ENCODE measurements around the gene LZTS2.
A peak's percentile ranks its signal among the peaks of the same experiment; 100 is the strongest.

Gene LZTS2

GRCh38 chr10:101002456-101002855, 2.8 kb downstream of the LZTS2 start:
- DNase-seq (ENCODE audit: low spot score) = no peak
- H3K4me3 ChIP-seq = peak overlapping the region; percentile 85
- TF ChIP-seq, protein P1, sequence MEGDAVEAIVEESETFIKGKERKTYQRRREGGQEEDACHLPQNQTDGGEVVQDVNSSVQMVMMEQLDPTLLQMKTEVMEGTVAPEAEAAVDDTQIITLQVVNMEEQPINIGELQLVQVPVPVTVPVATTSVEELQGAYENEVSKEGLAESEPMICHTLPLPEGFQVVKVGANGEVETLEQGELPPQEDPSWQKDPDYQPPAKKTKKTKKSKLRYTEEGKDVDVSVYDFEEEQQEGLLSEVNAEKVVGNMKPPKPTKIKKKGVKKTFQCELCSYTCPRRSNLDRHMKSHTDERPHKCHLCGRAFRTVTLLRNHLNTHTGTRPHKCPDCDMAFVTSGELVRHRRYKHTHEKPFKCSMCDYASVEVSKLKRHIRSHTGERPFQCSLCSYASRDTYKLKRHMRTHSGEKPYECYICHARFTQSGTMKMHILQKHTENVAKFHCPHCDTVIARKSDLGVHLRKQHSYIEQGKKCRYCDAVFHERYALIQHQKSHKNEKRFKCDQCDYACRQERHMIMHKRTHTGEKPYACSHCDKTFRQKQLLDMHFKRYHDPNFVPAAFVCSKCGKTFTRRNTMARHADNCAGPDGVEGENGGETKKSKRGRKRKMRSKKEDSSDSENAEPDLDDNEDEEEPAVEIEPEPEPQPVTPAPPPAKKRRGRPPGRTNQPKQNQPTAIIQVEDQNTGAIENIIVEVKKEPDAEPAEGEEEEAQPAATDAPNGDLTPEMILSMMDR (IDR thresholded peaks at IDR 0.05) = no peak
- peak overlapping the region; percentile 99 to 100 for H3K27ac ChIP-seq

DNA sequence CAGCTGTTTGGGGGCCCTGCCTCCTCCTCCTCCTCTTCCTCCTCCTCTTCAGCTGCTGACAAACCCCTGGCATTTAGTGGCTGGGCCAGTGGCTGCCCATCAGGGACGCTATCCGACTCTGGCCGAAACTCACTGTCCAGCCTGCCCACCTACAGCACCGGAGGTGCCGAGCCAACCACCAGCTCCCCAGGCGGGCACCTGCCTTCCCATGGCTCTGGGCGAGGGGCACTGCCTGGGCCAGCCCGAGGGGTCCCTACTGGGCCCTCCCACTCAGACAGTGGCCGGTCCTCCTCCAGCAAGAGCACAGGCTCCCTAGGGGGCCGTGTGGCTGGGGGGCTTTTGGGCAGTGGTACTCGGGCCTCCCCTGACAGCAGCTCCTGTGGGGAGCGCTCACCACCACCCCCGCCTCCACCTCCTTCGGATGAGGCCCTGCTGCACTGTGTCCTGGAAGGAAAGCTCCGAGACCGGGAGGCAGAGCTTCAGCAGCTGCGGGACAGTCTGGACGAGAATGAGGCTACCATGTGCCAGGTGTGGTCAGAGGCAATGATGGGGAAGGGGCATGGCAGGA, 4.1 kb downstream of the LZTS2 start:
- peak overlapping the region in 1 of 2 donors; percentile 5 for H3K27ac ChIP-seq
- DNase-seq (ENCODE audit: low spot score) = no peak

GRCh38 chr10:101005361-101005760, 5.8 kb downstream of the LZTS2 start:
- TF ChIP-seq, protein P1 (IDR thresholded peaks at IDR 0.05) = no peak
- Histone ChIP-seq H3K4me3 (no peak overlapping the region), H3K27ac (no peak overlapping the region)
- no peak for DNase-seq (ENCODE audit: low spot score)

More for the DNA sequence above, 4.1 kb downstream of the LZTS2 start:
- H3K4me3 ChIP-seq = no peak overlapping the region
- TF ChIP-seq, protein P1 (IDR thresholded peaks at IDR 0.05) = no peak

GRCh38 chr10:101005869-101006567, 6.4 kb downstream of the LZTS2 start:
- no peak for DNase-seq (ENCODE audit: low spot score)
- TF ChIP-seq, protein P1 (IDR thresholded peaks at IDR 0.05) = no peak
- H3K27ac ChIP-seq = peak overlapping the region in 1 of 2 donors; percentile 43
- H3K4me3 ChIP-seq = no peak overlapping the region

DNA sequence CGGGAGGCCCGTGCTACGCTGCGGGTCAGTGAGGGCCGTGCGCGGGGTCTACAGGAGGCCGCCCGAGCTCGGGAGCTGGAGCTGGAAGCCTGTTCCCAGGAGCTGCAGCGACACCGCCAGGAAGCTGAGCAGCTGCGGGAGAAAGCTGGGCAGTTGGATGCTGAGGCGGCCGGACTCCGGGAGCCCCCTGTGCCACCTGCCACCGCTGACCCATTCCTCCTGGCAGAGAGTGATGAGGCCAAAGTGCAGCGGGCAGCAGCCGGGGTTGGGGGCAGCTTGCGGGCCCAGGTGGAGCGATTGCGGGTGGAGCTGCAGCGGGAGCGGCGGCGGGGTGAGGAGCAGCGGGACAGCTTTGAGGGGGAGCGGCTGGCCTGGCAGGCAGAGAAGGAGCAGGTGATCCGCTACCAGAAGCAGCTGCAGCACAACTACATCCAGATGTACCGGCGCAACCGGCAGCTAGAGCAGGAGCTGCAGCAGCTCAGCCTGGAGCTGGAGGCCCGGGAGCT, 7.0 kb downstream of the LZTS2 start:
- peak overlapping the region in 1 of 2 donors; percentile 43 for H3K27ac ChIP-seq
- TF ChIP-seq, protein P1 (IDR thresholded peaks at IDR 0.05) = no peak
- DNase-seq (ENCODE audit: low spot score) = no peak

DNA sequence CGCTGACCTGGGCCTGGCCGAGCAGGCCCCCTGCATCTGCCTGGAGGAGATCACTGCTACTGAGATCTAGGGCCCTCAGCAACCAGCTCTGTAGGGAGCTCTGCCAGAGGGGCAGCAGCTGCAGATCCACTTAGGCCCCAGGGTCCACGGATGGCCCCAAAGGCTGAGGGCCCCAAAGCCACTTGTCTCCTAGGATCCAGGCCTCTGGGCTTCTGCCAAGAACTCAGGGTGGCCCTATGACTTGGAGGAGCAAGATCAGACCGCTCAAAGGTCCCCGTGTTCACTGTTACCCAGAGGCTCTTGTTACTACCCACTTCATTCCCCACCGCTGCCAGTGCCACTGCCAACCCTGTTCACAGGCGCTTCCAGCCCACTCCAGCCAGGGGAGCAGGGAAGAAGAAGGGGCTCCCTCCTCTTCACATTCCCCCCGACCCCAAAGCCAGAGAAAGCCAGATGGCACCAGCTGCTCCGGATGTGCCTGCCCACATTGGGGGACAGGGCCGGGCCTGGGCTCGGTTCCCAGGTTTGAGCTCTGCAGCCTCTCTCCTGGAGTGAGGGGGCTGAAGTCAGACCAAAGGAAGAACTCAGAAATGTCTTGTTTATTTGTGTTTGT, 7.6 kb downstream of the LZTS2 start:
- H3K4me3 ChIP-seq = no peak overlapping the region
- no peak for DNase-seq (ENCODE audit: low spot score)
- peak overlapping the region in 1 of 2 donors; percentile 43 for H3K27ac ChIP-seq
- TF ChIP-seq, protein P1 (IDR thresholded peaks at IDR 0.05) = no peak

More for the DNA sequence above, 7.0 kb downstream of the LZTS2 start:
- no peak overlapping the region for H3K4me3 ChIP-seq

Measured in coronary artery (tissue), 2 donors.